Measurements from ENCODE around the gene SLC16A9.
A peak's percentile ranks its signal among the peaks of the same experiment; 100 is the strongest.

Gene SLC16A9

DNA sequence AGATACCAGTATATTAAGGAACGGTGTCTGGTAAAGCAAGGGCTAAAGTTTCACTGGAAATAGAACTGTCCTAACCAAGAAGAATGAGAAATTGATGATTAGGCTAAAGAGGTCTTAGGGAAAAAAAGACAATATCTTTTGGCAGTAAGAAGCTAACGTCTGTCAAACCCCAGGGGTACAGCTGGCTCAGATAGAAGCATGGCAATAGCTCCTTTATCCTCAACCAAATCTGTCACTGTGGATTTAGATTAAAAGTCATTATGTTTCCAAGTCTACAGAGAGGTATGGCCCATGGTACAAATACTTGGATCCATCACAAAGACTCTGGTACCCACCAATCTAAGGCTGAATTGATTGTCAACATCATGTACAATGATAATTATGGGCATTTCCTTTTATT, 8.6 kb upstream of the SLC16A9 start:
- no peak for DNase-seq

DNA sequence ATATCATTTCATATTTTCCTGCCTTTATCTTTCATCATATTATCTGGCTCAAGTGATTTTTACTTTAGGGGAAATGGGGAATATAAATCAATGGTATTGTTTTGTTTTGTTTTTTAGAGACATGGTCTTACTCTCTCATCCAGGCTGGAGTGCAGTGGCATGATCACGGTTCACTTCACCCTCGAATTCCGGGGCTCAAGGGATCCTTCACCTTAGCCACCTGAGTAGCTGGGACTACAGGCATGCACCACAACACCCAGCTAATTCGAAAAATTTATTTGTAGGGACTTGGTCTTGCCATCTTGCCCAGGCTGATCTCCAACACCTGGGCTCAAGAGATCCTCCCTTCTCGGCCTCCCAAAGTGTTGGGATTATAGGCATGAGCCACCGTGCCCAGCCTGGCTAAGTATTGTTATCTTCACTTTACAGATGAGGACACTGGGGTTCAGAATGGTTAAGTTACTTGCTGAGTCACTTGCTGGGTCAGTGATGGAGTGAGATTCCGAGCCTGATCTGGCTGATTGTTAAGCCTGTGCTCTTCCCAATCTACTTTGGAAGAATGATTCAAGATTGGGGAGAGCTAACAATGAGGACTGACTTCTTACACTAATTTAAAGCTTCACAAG, 3.7 kb upstream of the SLC16A9 start:
- DNase-seq = no peak

DNA sequence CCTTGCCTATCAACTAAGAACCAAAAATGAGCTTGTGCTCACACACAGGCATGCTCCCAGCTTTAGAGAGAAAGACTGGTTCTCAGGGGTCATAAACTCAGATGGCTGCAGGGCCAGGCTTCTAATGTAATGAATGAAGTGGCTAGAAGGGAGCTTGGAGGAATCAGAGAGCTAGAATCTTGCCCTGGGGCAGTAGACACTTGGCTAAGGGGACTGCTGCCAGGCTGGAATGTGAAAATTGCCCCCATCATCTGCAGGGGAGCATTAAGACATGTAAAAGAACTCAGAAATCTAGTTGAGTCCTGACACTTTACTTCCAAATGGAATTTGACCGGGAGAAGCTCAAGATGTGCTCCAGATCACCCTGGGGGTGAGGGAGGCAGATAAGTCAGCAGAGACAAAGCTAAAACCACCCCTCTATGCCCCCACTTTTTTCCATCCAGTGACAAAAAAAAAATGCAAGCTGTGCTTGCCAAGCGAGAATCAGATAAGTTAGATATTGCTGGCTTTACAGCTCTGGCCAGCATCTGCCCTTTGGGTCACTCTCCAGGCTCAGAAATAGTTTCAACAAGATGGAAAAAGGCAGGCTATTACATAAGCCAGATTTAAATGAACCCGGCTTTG, 2.3 kb upstream of the SLC16A9 start:
- DNase-seq = no peak

DNA sequence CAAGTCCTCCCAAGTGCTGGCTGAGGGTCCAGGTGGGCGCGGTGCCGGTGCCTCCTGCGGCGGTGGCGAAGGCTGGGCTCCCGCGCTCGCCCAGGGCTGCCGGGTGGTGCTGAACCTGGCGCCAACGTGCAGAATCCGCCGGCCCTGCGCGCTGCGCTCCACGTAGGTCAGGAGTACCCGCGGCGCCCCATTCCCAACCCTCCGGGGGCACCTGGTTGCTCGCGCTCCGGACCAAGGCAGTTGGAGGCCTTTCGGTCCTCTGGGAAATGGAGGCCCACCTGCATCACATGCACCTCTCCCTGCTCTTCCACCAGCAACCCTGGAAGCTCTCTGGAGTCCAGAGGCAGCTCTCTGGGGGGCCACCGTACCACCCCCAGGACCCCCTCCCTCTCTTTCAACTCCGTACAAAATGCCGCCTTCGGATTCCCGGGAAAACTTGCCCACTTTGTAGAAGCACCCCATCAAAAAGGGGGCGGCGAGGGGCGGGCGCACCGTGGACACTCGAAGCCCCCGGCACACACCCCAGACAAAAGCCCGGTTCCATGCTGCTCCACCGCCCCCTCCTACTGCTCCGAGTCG, 745 bp downstream of the SLC16A9 start:
- DNase-seq = peak; percentile 6

DNA sequence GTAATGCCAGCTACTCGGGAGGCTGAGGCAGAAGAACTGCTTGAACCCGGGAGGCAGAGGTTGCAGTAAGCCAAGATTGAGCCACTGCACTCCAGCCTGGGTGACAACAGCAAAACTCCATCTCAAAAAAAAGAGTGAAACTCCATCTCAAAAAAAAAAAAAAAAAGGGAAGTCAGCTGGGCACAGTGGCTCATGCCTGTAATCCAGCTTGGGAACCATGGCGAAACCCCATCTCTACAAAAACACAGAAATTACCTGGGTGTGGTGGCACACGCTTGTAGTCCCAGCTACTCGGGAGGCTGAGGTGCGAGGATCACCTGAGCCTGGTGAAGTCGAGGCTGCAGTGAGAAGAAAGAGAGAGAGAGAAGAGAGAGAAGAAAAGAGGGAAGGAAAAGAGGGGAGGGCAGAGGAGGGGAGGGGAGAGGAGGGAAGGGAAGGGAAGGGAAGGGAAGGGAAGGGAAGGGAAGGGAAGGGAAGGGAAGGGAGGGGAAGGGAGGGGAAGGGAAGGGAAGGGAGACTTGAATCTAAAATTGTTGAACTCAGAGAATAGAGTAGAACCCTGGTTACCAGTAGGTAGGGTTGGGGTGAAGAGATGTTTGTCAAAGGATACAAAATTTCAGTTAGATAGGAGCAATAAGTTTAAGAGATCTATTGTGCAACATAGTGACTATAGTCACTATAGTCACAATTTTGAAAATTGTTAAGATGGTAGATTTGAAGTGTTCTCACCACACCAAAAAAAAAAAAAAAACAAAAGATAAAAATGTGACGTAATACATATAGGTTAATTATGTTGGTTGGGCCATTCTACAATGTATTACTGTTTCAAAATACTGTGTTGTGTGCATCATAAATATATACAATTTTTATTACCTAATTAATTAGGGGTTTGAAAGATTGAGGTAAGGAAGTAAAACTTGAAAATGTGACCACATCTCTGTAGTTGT, 2.5 kb downstream of the SLC16A9 start:
- no peak for DNase-seq

DNA sequence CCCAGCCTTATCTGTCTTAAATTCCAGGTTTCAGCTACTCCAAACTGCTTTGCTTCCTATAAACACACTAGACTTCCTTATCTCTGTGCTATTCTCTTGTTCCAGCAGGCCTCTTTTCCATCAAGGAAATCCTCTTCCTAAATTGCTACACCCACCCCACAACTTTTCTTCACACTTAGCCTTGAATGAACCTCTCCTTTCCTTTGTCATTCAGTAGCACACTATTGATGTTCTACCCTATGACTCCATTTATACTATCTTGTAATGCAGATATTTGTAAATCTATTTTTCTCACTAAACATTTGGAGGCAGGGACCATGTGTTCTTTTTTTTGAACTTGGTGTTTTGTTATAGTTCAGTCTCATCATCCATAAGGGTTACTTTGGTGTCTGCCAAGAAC, 3.7 kb downstream of the SLC16A9 start:
- no peak for DNase-seq

DNA sequence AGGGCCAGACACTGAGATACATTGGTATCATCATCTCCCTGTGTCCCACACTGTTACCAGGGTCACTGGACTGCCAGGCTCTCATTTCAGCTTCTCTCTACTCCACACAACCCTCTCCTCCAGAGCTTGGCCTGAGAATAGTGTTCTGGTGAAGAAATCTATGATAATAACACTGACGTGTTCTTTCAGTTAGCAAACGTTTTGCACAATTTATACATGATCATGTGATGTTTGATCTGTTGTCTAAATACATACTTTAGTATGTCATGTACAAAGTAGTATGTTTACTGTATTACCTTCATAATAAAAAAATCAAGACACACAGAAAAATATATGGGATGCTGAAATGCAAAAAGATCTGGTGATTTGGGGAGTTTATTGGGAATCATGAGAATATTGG, 5.0 kb downstream of the SLC16A9 start:
- no peak for DNase-seq

DNA sequence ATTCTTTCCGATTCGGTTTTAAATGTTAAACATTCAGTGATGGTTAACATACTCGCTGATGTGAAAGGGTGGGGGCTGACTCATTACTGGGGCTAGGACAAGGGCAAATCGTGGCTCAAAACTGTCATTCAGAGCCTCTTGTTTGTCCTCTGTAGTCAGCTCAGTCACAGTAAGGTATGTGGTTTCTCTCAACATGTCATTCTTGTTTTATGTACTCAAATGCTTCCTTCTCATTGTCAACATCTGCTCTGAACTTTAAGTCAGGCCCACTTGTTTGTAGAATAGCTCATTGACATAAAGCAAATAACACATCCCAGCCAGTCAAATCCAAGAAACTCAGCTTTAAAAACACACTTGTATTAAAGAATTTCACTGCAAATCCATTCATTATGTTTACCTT, 7.3 kb downstream of the SLC16A9 start:
- DNase-seq = no peak

DNA sequence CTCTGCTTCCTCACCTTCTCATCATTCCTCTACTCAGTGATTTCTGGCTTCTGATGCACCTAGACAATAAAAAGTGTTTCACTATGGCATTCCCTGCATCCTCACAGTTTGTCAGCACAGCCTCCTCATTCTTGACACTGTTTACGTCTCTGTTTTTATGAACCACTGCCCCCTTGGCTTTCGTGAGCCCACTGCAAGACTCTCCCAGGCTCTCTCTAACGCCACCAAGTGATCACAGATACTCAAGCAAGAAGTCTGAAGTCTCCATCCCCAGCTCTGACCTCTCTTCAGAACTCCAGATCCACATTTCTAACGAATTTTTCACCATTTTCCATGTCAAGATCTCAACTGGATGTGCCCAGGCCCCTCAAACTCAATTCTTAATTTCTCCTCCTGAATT, 8.9 kb downstream of the SLC16A9 start:
- no peak for DNase-seq

DNA sequence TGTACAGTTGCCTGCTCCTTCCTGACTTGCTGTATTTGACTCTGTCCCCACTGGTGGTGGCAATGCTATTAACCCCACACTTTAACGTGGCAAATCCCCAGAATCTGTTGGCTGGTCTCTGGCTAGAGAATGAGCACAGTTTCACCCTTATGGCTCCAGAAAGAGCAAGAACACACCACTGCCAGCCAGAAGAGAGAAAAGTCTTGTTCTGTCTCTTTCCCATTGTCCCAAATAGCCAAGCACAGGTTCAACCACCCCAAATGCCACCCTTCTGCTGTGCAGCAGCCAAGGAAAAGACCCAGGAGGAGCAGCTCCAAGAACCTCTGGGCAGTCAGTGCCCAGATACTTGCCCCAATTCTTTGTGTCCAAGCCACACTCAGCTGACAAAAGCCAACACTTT, 11.3 kb downstream of the SLC16A9 start:
- no peak for DNase-seq

DNA sequence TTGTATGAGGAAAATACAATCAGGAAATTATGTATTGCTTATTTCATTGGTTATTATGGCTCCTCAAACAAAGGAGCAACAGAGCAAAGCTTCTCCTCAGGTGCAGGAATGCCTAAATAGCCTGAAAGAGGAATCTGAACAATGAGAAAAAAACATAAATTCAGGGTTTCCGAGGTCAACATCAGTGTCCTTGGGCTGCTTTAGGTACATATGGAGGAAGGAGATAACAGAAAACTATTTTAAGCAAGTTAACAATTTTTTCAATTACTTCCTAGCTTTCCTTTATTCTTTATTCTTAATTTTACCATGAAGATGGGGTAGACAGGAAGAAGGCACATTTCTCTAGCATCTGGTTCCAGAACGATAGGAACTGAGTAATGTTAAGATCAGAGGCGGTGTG, 14.0 kb downstream of the SLC16A9 start:
- DNase-seq = no peak

DNA sequence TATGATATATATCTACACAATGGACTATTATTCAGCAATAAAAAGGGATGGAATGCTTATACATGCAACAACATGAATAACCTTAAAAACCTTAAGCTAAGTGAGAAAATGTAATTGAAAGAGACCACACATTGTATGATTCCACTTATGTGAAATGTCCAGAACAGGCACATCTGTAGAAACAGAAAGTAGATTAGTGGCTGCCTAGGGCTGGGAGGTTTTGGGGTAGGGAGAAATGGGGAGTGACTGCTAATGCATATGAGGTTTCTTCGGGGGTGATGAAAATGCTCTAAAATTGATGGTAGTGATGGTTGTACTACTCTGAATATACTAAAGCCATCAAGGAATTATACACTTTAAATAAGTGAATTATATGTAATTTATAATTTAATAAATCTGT, 14.7 kb downstream of the SLC16A9 start:
- no peak for DNase-seq

DNA sequence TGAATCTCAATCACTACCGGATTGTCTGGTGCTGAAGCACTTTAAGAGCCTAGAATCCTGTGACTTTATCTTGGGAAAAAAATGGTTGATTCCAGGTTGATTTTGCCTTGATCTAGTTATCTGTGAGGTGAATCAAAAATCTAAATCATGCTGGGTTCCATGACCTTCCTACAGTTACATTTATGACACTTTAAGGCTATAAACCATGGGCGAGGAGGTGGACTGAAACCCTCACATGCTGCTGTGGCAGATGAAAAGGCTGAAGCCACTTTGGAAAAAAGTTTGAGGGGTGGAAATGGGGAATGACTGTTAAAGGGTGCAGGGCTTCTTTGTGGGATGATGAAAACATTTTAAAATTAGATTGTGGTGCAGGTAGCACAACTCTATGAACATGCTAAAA, 17.5 kb downstream of the SLC16A9 start:
- DNase-seq = no peak

DNA sequence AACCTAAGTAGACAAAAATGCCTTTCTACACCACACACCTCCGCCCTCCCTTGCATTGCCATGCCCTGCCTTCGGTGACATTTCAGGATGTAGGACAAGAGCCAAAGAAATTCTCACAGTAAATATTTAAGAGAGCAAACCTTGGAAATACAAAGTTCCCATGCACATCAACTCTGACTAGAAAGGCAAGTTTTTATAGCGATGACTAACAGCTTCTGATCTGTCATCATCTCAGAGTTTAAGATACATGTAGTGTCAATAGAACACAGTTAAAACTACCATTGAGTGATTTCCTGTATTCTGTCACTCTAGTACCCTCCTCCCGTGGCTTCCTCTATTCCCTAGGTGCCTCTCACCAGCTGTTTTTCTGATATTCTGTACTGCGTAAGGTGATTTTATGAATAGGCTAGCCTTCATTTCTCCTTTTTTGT, 20.7 kb downstream of the SLC16A9 start:
- no peak for DNase-seq

DNA sequence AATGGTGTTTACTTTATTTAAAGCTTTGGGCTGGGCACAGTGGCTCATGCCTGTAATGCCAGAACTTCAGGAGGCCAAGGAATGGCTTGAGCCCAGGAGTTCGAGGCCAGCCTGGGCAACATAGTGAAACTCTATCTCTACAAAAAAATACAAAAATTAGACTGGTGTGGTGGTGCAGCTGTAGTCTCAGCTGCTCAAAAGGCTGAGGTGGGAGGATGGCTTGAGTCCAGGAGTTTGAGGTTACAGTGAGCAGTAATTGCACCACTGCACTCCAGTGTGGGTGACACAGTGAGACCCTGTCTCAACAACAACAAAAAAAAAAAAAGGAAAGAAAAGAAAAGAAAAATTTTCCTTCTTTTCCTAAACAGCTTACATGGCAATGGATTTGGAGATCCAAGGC, 22.0 kb downstream of the SLC16A9 start:
- no peak for DNase-seq

DNA sequence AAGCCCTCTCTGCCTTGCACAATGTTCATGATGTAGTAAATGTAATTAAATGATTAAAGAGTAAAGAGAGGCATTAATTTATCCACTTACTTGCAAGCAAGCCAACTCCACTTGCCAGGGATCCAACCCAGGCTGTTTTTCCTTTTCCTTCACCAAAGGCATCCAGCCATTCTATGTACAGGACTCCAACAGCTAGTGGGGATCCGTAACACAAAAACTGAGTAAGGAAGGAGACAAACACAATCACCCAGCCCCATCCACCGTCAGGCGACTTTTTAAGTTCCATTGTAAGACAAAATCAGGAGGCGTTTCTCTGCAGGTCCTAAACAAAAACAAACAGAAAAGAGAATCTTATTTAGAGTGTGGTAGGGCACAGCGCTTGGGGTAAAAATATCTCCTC, 25.6 kb downstream of the SLC16A9 start:
- DNase-seq = no peak

DNA sequence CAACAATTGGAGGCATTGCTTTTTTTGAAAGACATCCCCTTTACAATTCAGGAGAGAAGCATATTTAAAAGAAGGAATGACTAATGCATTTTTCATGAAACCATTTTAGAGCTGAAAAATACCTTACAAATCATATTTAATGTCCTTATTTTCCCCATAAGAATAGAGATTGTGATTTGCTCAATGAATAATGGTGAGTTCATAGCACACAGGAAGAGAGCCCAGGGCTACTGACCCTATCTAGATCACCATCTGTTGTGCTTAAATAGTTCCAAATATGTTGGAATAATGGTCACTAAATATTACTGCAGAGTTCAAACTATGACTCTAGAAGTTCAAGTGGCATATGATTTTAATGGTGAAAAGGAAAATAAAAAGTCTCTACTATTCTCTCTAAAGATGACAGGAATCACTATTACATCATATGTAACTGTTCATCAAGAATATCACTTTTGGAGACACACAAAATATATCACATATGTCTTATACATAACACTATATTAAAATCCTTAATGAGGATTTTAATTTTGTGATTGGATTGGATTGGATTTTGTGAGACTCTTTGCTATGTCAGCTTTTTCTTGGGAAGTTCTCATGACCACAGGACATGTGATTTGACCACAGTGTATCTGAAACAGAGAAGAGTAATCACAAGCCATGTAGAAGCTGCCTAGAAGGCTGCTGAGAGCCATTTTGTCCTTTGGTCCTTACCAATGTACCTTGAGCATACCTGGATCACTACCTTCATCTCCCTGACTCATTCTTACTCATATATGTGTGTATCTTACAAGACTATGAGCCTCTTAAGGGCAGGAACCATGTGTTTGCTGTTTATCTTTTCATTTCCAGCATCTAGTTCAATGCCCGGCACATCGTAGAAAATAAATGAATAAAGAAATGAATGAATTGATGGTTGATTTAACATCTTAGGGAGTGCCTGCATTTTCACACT, 26.4 kb downstream of the SLC16A9 start:
- no peak for DNase-seq

DNA sequence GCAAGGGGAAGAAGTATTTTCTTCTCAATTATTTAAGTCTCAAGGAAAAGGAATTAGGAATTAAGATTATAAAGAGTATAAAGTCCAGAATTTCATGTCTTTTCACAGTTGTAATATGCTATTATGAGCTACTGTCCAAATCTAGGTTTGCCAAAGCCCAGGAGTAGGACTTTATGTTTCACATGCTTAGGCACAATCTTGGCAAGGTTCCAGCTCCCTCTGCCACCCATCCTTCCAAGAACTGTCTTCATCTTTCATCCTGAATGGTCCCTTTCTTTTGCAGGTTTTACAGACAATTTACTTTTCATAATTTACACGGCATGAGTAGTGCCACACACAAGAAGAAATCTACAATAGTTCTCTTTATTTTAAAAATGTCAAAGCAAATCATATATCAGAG, 29.5 kb downstream of the SLC16A9 start:
- DNase-seq = no peak

DNA sequence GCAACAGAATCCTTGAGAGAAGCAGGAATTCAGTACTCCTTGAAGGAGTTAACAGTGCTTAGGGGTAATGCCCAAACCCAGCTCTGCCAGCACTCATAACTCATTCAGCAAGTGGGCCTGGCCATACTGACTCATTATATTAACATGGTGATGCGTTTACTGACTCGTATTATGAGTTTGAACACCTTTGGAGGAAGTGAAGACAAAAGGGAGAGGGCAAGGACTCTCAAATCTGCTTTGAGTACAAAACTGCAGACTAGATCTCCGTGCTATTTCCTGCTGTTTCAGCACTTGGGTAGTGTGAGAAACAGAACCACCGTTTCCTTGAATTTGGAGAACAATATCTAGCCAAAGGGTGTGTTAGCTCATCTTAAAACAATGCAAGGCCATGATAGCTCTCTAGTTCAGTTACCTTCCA, 30.8 kb downstream of the SLC16A9 start:
- DNase-seq = no peak

DNA sequence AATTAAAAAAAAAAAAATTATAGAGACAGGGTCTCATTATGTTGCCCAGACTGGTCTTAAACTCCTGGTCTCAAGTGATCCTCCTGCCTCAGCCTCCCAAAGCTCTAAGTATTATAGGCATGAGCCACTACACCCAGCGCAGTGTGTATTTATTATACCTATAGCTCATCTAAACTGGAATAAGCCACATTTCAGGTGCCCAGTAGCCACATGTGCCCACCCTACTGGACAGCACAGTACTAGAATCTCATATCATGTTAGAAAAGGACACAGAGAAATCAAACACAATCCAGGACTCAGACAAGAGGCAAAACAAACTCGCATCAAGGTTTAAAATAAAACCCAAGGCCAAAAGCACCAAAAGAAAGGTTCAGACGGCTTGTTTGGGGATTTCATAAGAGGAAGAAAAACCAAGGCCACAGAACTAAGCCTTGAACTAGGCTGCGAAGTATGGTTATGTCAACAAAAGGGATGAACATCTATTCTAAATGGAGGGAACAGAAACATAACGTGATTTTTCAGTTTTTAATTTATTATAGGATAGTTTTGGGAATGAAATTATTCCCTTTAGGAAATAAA, 32.3 kb downstream of the SLC16A9 start:
- no peak for DNase-seq

DNA sequence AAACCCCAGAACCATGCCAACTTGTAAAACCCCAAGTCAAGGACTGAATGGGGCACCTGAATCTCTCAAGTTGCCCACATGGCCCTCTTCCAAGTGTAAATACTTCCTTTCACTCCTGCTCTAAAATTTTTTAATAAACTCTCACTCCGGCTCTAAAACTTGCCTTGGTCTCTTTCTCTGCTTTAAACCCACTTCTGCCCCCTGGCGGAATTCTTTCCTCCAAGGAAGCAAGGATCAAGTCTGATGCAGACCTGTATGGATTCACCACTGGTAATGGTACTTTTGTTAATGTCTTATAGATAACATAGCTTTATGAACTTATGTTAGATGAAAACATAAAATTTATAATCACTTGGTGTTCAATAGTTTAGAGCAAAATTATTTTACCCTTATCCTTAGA, 33.8 kb downstream of the SLC16A9 start:
- no peak for DNase-seq

DNA sequence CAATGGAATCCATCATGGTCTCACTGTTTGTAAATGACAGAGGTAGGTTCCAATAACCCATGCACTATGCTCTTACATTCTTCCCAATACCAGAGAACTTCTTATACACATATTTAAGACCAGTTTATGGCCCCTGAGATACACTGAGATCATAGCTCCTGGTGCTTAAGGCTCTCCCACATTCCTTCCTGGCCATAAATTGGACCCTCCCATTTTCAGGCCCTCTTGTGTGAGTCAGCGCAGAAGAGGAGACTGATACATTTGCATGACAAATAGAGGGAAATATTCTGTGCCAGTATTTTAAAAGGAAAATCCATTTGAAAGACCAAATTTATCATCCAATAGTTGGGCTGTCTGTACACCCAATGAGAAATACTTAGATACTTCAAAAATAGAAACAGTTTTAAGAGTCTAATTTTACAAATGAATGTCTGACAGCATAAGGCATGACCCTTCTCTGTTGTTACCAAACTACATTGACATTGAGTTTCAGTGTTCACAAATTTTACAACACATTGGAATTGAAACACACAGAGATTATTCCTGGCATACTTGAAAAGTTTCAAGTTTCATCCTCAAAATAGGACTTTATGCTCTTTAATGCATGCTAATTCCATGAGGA, 35.3 kb downstream of the SLC16A9 start:
- DNase-seq = no peak
